Keratinocyte (primary cell): ENCODE data around the gene HGF.

Source experiments
- CTCF ChIP-seq, 3 experiments: IDR thresholded peaks in 1 of 3; conservative IDR thresholded peaks in 1 of 3; optimal IDR thresholded peaks in 1 of 3; 2 replicates in 2 of 3; 3 replicates in 1 of 3; pipeline versions ENCODE3 to v1.5.1; 2011; ENCODE audit warnings: low read length in 3 of 3, mild to moderate bottlenecking in 3 of 3, moderate library complexity in 2 of 3, control low read depth in 1 of 3, inconsistent platforms in 1 of 3; ENCODE audit not compliant: insufficient read depth in 2 of 3; ENCODE audit errors: extremely low read depth in 1 of 3
- EZH2 ChIP-seq: IDR thresholded peaks from one replicate; pipeline ENCODE4 v1.6.1; 2012; ENCODE audit warnings: inconsistent platforms, mild to moderate bottlenecking, low read length, moderate library complexity

GRCh38 chr7:81693080-81693479 lies 76.8 kb downstream of the HGF start:
- TF ChIP-seq CTCF (optimal IDR thresholded peaks at IDR 0.05 in 1 of 3, IDR thresholded peaks at IDR 0.05 in 1 of 3, conservative IDR thresholded peaks at IDR 0.05 in 1 of 3; ENCODE audit: extremely low read depth in 1 of 3, insufficient read depth in 2 of 3, low read length in 3 of 3) (no peak), EZH2 (no peak)
